GM23248 (cell line): ENCODE data around the gene DHH.

ENCODE experiments used
- EZH2 ChIP-seq: fragments of 200-600 bp; sonication (generic); IDR thresholded peaks from 2 replicates; pipeline ENCODE4 v1.6.1; 2018; ENCODE audit warnings: antibody characterized with exemption, mild to moderate bottlenecking; ENCODE audit not compliant: insufficient read depth, poor library complexity, severe bottlenecking
- EZH2phosphoT487 ChIP-seq: fragments of 200-600 bp; sonication (generic); IDR thresholded peaks from 2 replicates; pipeline ENCODE4 v1.6.1; 2018; ENCODE audit warnings: antibody characterized with exemption, moderate library complexity, mild to moderate bottlenecking, low read depth; ENCODE audit not compliant: insufficient read depth

DNA sequence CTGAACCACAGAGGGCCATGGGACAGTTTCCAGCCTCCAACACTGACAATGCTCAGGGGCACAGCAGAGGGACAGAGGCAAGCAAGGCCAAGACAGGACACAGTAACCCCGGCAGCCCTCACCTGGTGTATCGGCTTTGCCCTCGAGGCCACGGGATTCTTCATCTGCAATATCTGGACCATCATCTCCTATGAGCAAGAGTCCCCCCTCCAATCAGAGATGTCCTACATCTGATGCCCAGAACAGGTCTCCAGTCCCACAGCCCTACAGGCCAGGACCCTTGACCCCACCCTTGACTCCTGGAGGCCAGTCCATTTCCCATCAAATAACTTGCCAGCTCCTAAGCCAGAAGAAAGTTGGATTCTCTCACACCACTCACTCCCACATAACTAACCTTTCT lies 51.4 kb downstream of the DHH start:
- no peak for TF ChIP-seq EZH2phosphoT487
- no peak for TF ChIP-seq EZH2
